ENCODE data around the gene BTBD19.

GRCh38 chr1:44853201-44853600 is 44.9 kb downstream of the BTBD19 start:
- TF ChIP-seq SP2 (IDR thresholded peaks at IDR 0.05; ENCODE audit: low read length): no peak
- TF ChIP-seq GABPA (IDR thresholded peaks at IDR 0.05; ENCODE audit: borderline replicate concordance, insufficient read depth, low read length): no peak
- no peak for TF ChIP-seq TCF12 (IDR thresholded peaks at IDR 0.05; ENCODE audit: low read depth, low read length)
- TF ChIP-seq EZH2 (IDR thresholded peaks at IDR 0.05; ENCODE audit: low read depth, low read length, severe bottlenecking): no peak
- TF ChIP-seq, protein P1, sequence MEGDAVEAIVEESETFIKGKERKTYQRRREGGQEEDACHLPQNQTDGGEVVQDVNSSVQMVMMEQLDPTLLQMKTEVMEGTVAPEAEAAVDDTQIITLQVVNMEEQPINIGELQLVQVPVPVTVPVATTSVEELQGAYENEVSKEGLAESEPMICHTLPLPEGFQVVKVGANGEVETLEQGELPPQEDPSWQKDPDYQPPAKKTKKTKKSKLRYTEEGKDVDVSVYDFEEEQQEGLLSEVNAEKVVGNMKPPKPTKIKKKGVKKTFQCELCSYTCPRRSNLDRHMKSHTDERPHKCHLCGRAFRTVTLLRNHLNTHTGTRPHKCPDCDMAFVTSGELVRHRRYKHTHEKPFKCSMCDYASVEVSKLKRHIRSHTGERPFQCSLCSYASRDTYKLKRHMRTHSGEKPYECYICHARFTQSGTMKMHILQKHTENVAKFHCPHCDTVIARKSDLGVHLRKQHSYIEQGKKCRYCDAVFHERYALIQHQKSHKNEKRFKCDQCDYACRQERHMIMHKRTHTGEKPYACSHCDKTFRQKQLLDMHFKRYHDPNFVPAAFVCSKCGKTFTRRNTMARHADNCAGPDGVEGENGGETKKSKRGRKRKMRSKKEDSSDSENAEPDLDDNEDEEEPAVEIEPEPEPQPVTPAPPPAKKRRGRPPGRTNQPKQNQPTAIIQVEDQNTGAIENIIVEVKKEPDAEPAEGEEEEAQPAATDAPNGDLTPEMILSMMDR (IDR thresholded peaks at IDR 0.05; ENCODE audit: control extremely low read depth in 1 of 3, insufficient read depth in 1 of 3, low read depth in 1 of 3, low read length in 3 of 3): no peak
- no peak for TF ChIP-seq CREB1 (IDR thresholded peaks at IDR 0.05)
- TF ChIP-seq POLR2AphosphoS5 (IDR thresholded peaks at IDR 0.05; ENCODE audit: low read depth, low read length): no peak
- TF ChIP-seq YY1 (IDR thresholded peaks at IDR 0.05; ENCODE audit: low read depth, low read length): no peak

All from H1 (cell line).